HepG2 (cell line): ENCODE data around the gene STK17A. TPM values are rescaled to one million over a fixed set of nuclear protein-coding genes. Genes with fewer than 3 reads are reported as not detected.

Experiments used
- ETV6 ChIP-seq: sonication (generic); formaldehyde crosslinking; conservative IDR thresholded peaks from 2 replicates; pipeline ENCODE4 v1.4.0; 2020; ENCODE audit warnings: missing genetic modification reagents
- FOXK1 ChIP-seq: sonication (generic); formaldehyde crosslinking; IDR thresholded peaks from 2 replicates; pipeline ENCODE4 v1.4.0; 2020; ENCODE audit warnings: low read depth, missing genetic modification reagents, borderline replicate concordance
- GTF2F1 ChIP-seq: fragments of 150-350 bp; IDR thresholded peaks from 2 replicates; pipeline ENCODE4 v1.6.1; 2014; ENCODE audit warnings: low read length
- HDAC2 ChIP-seq: sonication (generic); formaldehyde crosslinking; IDR thresholded peaks from 2 replicates; pipeline ENCODE4 v1.4.0; 2020; ENCODE audit warnings: missing genetic modification reagents
- NCOR1 ChIP-seq: fragments of 200-600 bp; sonication (generic); IDR thresholded peaks from 2 replicates; pipeline ENCODE4 v1.7.0; 2017; ENCODE audit warnings: antibody characterized with exemption, low read length, borderline replicate concordance
- PLSCR1 ChIP-seq: sonication (generic); formaldehyde crosslinking; IDR thresholded peaks from 2 replicates; pipeline ENCODE4 v1.5.0; 2020; ENCODE audit warnings: missing genetic modification reagents, mild to moderate bottlenecking, borderline replicate concordance
- SALL1 ChIP-seq: sonication (generic); formaldehyde crosslinking; IDR thresholded peaks from 2 replicates; pipeline ENCODE4 v1.8.0; 2022; ENCODE audit warnings: mild to moderate bottlenecking, missing genetic modification reagents
- SIX1 ChIP-seq: sonication (generic); formaldehyde crosslinking; IDR thresholded peaks from 2 replicates; pipeline ENCODE4 v1.4.0; 2020; ENCODE audit warnings: missing genetic modification reagents, borderline replicate concordance
- SPEN ChIP-seq: sonication (generic); formaldehyde crosslinking; IDR thresholded peaks from 2 replicates; pipeline ENCODE4 v1.5.1; 2020; ENCODE audit warnings: low read depth, mild to moderate bottlenecking, missing genetic modification reagents
- WIZ ChIP-seq: sonication (generic); formaldehyde crosslinking; IDR thresholded peaks from 2 replicates; pipeline ENCODE4 v1.5.1; 2020; ENCODE audit warnings: mild to moderate bottlenecking, missing genetic modification reagents
- ZBTB20 ChIP-seq: sonication (generic); formaldehyde crosslinking; IDR thresholded peaks from 2 replicates; pipeline ENCODE4 v1.8.1; 2023; ENCODE audit warnings: missing genetic modification reagents, low read depth, mild to moderate bottlenecking, borderline replicate concordance
- ZBTB4 ChIP-seq: sonication (generic); formaldehyde crosslinking; IDR thresholded peaks from 2 replicates; pipeline ENCODE4 v1.4.0; 2020; ENCODE audit warnings: missing genetic modification reagents, mild to moderate bottlenecking, borderline replicate concordance
- ZFYVE20 ChIP-seq: sonication (generic); formaldehyde crosslinking; IDR thresholded peaks from 2 replicates; pipeline ENCODE4 v1.8.0; 2023; ENCODE audit warnings: low read depth, mild to moderate bottlenecking, moderate library complexity, missing genetic modification reagents, borderline replicate concordance
- ZNF3 ChIP-seq: IDR thresholded peaks from 2 replicates; pipeline ENCODE4 v1.7.0; 2017; ENCODE audit warnings: inconsistent platforms
- ZNF326 ChIP-seq: sonication (generic); formaldehyde crosslinking; IDR thresholded peaks from 2 replicates; pipeline ENCODE4 v1.4.0; 2020; ENCODE audit warnings: missing genetic modification reagents, borderline replicate concordance
- ZNF629 ChIP-seq: sonication (generic); formaldehyde crosslinking; conservative IDR thresholded peaks from 2 replicates; pipeline ENCODE4 v1.5.0; 2020; ENCODE audit warnings: missing genetic modification reagents
- ZNF816 ChIP-seq: sonication (generic); formaldehyde crosslinking; IDR thresholded peaks from 2 replicates; pipeline ENCODE4 v1.8.0; 2022; ENCODE audit warnings: missing genetic modification reagents, mild to moderate bottlenecking, borderline replicate concordance
- polyA plus RNA-seq, 8 experiments: library from polyadenylated mRNA; depleted of rRNA in 3 of 8; stranded (reverse) in 7 of 8; unstranded in 1 of 8; fragments of >200 nt; fragmentation: Illumina TruSeq in 4 of 8; extraction: Trizol in 4 of 8; gene quantifications; 2 replicates each; pipeline versions ENCODE4 v1.2.1 to v1.2.3, GENCODE V29; 2011 to 2016; ENCODE audit warnings: low read depth in 4 of 8, missing spikeins in 1 of 8, mixed read lengths in 1 of 8; ENCODE audit not compliant: insufficient read depth in 1 of 8
- total RNA-seq, 5 experiments: library from RNA; depleted of rRNA; stranded (reverse); fragments of >200 nt; fragmentation: Illumina TruSeq; extraction: Trizol; gene quantifications; 2 replicates each; pipeline ENCODE4 v1.2.3, GENCODE V29; 2016; ENCODE audit warnings: low read depth in 1 of 5
- TF ChIP-seq, protein P1 (sequence below): sonication (generic); formaldehyde crosslinking; IDR thresholded peaks from 2 replicates; pipeline ENCODE4; 2020; ENCODE audit warnings: missing genetic modification reagents, mild to moderate bottlenecking, borderline replicate concordance
- TF ChIP-seq, protein P2 (sequence below): IDR thresholded peaks from 2 replicates; pipeline ENCODE4 v1.6.1; 2016

STK17A gene
- total and polyA plus RNA-seq, 2 of the 13 experiments (the other 11 are each of a cell fraction or from before 2014, with no cell fraction given) = 18.6 to 24.3 TPM

DNA sequence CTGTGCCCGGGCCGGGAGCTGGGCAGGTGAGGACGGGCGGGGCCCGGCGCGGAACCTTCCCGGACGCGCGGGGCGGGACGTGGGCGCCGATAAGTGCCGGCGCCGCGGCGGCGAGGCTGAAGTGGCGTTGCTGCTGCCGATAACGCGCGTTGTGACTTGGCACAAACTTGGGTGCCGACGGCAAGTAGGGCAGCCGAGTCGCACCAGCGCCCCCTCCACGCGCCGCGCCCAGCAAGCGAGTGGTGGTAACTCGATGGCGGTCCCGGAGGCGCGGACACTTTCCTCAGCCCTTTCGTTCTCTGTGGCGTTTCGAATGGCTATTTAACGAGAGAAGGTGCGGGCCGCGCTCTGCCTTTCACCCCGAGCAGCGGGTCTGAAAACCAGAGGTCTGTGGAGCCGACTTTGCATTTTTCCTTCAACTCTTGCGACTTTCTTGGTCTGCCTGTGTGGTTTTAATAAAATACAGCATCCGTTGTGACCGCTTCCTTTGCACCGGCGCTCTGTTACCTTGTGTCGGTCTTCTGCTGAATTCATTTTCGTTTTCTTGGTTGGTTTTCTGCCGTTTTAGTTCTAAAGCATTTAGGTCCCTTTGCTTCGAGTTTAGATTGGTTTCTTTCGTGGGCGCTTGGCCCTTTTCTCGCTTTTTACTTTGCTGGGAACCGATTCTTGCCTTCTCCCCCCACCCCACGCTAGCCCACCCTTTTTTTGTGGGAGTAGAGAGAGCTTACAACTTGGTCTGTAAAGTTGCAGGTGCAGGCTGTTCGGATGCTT, 701 bp downstream of the STK17A start (continued):
- TF ChIP-seq SIX1 (CRISPR knock-in tag) (no peak), WIZ (CRISPR knock-in tag) (no peak), HDAC2 (CRISPR knock-in tag) (no peak), ZNF326 (CRISPR knock-in tag) (no peak), SPEN (CRISPR knock-in tag) (0 out of 2 replicates have a peak, but pooled peaks have one; percentile 10), GTF2F1 (no peak), ZBTB20 (CRISPR knock-in tag) (no peak), ZFYVE20 (CRISPR knock-in tag) (no peak), ZBTB4 (CRISPR knock-in tag) (no peak), FOXK1 (no peak), ZNF629 (CRISPR knock-in tag) (no peak), ZNF3 (CRISPR knock-in tag) (no peak), SALL1 (CRISPR knock-in tag) (peak; percentile 71; the same call in 1 of the 2 replicates), ETV6 (CRISPR knock-in tag) (no peak), ZNF816 (no peak), NCOR1 (no peak), PLSCR1 (CRISPR knock-in tag) (no peak)
- TF ChIP-seq, protein P1, sequence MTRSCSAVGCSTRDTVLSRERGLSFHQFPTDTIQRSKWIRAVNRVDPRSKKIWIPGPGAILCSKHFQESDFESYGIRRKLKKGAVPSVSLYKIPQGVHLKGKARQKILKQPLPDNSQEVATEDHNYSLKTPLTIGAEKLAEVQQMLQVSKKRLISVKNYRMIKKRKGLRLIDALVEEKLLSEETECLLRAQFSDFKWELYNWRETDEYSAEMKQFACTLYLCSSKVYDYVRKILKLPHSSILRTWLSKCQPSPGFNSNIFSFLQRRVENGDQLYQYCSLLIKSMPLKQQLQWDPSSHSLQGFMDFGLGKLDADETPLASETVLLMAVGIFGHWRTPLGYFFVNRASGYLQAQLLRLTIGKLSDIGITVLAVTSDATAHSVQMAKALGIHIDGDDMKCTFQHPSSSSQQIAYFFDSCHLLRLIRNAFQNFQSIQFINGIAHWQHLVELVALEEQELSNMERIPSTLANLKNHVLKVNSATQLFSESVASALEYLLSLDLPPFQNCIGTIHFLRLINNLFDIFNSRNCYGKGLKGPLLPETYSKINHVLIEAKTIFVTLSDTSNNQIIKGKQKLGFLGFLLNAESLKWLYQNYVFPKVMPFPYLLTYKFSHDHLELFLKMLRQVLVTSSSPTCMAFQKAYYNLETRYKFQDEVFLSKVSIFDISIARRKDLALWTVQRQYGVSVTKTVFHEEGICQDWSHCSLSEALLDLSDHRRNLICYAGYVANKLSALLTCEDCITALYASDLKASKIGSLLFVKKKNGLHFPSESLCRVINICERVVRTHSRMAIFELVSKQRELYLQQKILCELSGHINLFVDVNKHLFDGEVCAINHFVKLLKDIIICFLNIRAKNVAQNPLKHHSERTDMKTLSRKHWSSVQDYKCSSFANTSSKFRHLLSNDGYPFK = no peak
- TF ChIP-seq, protein P2, sequence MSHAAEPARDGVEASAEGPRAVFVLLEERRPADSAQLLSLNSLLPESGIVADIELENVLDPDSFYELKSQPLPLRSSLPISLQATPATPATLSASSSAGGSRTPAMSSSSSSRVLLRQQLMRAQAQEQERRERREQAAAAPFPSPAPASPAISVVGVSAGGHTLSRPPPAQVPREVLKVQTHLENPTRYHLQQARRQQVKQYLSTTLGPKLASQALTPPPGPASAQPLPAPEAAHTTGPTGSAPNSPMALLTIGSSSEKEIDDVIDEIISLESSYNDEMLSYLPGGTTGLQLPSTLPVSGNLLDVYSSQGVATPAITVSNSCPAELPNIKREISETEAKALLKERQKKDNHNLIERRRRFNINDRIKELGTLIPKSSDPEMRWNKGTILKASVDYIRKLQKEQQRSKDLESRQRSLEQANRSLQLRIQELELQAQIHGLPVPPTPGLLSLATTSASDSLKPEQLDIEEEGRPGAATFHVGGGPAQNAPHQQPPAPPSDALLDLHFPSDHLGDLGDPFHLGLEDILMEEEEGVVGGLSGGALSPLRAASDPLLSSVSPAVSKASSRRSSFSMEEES = no peak
